CD14-positive monocyte (primary cell): ENCODE results near the gene AGBL1. TPM values are rescaled to one million over a fixed set of nuclear protein-coding genes. Genes with fewer than 3 reads are reported as not detected.

Source experiments
- DNase-seq, 3 donors: peaks; one replicate each; pipeline ENCODE4 v3.0.0-alpha.2; 2011 to 2022
- H2AFZ ChIP-seq: 2 replicates; pipeline ENCODE4 v1.6.0; 2012; ENCODE audit warnings: mild to moderate bottlenecking, low read depth, low read length, inconsistent platforms; ENCODE audit not compliant: insufficient read depth, poor library complexity, severe bottlenecking
- H3K27ac ChIP-seq, 2 donors: 1 replicate in 1 of 2; 2 replicates in 1 of 2; pipeline ENCODE4 v1.5.1; 2012 to 2013; ENCODE audit warnings: low read length in 2 of 2, control low read depth in 1 of 2, inconsistent platforms in 1 of 2, low read depth in 1 of 2, mild to moderate bottlenecking in 1 of 2
- H3K27me3 ChIP-seq, 2 donors: one replicate each; pipeline versions ENCODE4 v1.6.0 to v1.6.1; 2011 to 2013; ENCODE audit warnings: low read length in 2 of 2; ENCODE audit not compliant: control insufficient read depth in 2 of 2, insufficient read depth in 2 of 2
- H3K36me3 ChIP-seq, 2 donors: replicated peaks in 1 of 2; 1 replicate in 1 of 2; 2 replicates in 1 of 2; pipeline versions ENCODE4 v1.5.1 to v1.6.1; 2012 to 2013; ENCODE audit warnings: low read length in 2 of 2, control low read depth in 1 of 2, inconsistent platforms in 1 of 2, mild to moderate bottlenecking in 1 of 2; ENCODE audit not compliant: insufficient read depth in 2 of 2, control insufficient read depth in 1 of 2
- H3K4me1 ChIP-seq, 2 donors: 1 replicate in 1 of 2; 2 replicates in 1 of 2; pipeline versions ENCODE4 v1.5.1 to v1.6.1; 2012 to 2013; ENCODE audit warnings: low read length in 2 of 2, control low read depth in 1 of 2, inconsistent platforms in 1 of 2, mild to moderate bottlenecking in 1 of 2, moderate library complexity in 1 of 2; ENCODE audit not compliant: insufficient read depth in 2 of 2, control insufficient read depth in 1 of 2
- H3K4me2 ChIP-seq: replicated peaks from 2 replicates; pipeline ENCODE3; 2012; ENCODE audit warnings: low read length, moderate library complexity, mild to moderate bottlenecking; ENCODE audit not compliant: poor library complexity, severe bottlenecking; ENCODE audit errors: extremely low read depth
- H3K4me3 ChIP-seq, 3 experiments: fragments of 200-600 bp in 1 of 3; sonication (generic) in 1 of 3; replicated peaks in 1 of 3; 1 replicate in 2 of 3; 2 replicates in 1 of 3; pipeline ENCODE4 v1.5.1; 2011 to 2013; ENCODE audit warnings: low read length in 3 of 3, mild to moderate bottlenecking in 3 of 3, control low read depth in 2 of 3, low read depth in 2 of 3, inconsistent platforms in 1 of 3, moderate library complexity in 1 of 3
- H3K79me2 ChIP-seq: 2 replicates; pipeline ENCODE4 v1.6.0; 2012; ENCODE audit warnings: mild to moderate bottlenecking, control low read depth, inconsistent platforms, low read length, moderate library complexity; ENCODE audit not compliant: insufficient read depth
- H3K9ac ChIP-seq: 2 replicates; pipeline ENCODE4 v1.6.0; 2017; ENCODE audit warnings: low read length, mild to moderate bottlenecking; ENCODE audit not compliant: insufficient read depth, poor library complexity, severe bottlenecking
- H3K9me3 ChIP-seq, 2 donors: replicated peaks in 1 of 2; 1 replicate in 1 of 2; 2 replicates in 1 of 2; pipeline versions ENCODE4 v1.5.1 to v1.6.1; 2012 to 2013; ENCODE audit warnings: low read length in 2 of 2, control low read depth in 1 of 2; ENCODE audit not compliant: control insufficient read depth in 1 of 2, insufficient read depth in 1 of 2
- H4K20me1 ChIP-seq: 2 replicates; pipeline ENCODE4 v1.6.0; 2012; ENCODE audit warnings: mild to moderate bottlenecking, low read length, control low read depth, moderate library complexity; ENCODE audit not compliant: insufficient read depth
- H3K27ac Mint-ChIP-seq, 7 donors: one replicate each; pipeline ENCODE4 v1.8.0; 2020; ENCODE audit warnings: mild to moderate bottlenecking in 7 of 7, mixed read lengths in 7 of 7, moderate library complexity in 6 of 7, inconsistent platforms in 2 of 7
- H3K27me3 Mint-ChIP-seq, 3 donors: one replicate each; pipeline ENCODE4 v1.8.0; 2021 to 2022; ENCODE audit warnings: low read depth in 3 of 3, mild to moderate bottlenecking in 3 of 3, mixed read lengths in 3 of 3, moderate library complexity in 3 of 3, inconsistent platforms in 1 of 3
- H3K36me3 Mint-ChIP-seq, 2 donors: one replicate each; pipeline ENCODE4 v1.8.0; 2020; ENCODE audit warnings: mixed read lengths in 2 of 2, inconsistent platforms in 1 of 2, mild to moderate bottlenecking in 1 of 2
- H3K4me1 Mint-ChIP-seq: one replicate; pipeline ENCODE4 v1.8.0; 2020; ENCODE audit warnings: mild to moderate bottlenecking, mixed read lengths
- H3K4me3 Mint-ChIP-seq, 2 donors: one replicate each; pipeline ENCODE4 v1.8.0; 2020; ENCODE audit warnings: mild to moderate bottlenecking in 2 of 2, mixed read lengths in 2 of 2, moderate library complexity in 1 of 2
- H3K9me3 Mint-ChIP-seq, 7 donors: one replicate each; pipeline ENCODE4 v1.8.0; 2020 to 2022; ENCODE audit warnings: mixed read lengths in 7 of 7, mild to moderate bottlenecking in 6 of 7, moderate library complexity in 6 of 7, inconsistent platforms in 2 of 7
- CTCF ChIP-seq: fragments of 200-600 bp; IDR thresholded peaks from one replicate; pipeline ENCODE4 v1.8.0; 2022; ENCODE audit warnings: antibody characterized with exemption, mild to moderate bottlenecking
- WGBS: methylation state at CpG from one replicate; pipeline ENCODE4 v1.1.5; 2013; ENCODE audit warnings: missing lambda C conversion rate; ENCODE audit not compliant: insufficient coverage; 5-methylcytosine and 5-hydroxymethylcytosine counted together
- intact Hi-C, 2 donors: fragments of 100-400 bp; cut with micrococcal nuclease; formaldehyde crosslinking; loops; one replicate each; pipeline versions ENCODE4 v1.15.0 to v1.15.1; 2023
- polyA plus RNA-seq, 3 donors: library from polyadenylated mRNA; depleted of rRNA in 1 of 3; unstranded in 2 of 3; stranded (reverse) in 1 of 3; fragments of 300-500 nt in 2 of 3; fragments of >200 nt in 1 of 3; fragmentation: Illumina TruSeq in 2 of 3; gene quantifications; 1 replicate in 2 of 3; 2 replicates in 1 of 3; pipeline ENCODE4 v1.2.3, GENCODE V29; 2012 to 2021

AGBL1 gene
- polyA plus RNA-seq, 3 donors, result not detected

GRCh38 chr15:86229306-86229705 lies 149.6 kb downstream of the AGBL1 start:
- Mint-ChIP-seq H3K27me3 (peaks cover 6 to 12% (median 9%) of the 10 kb centered on the region in 3 donors), H3K9me3 (peaks cover 0 to 3% (median 0%) of the 10 kb centered on the region in 7 donors), H3K27ac (no peak overlapping the region), H3K4me3 (no peak overlapping the region), H3K36me3 (no peaks in the 10 kb centered on the region), H3K4me1 (no peaks in the 10 kb centered on the region)
- no peaks in the 10 kb centered on the region for H3K4me1 ChIP-seq
- no peaks in the 10 kb centered on the region for H3K79me2 ChIP-seq
- no peaks in the 10 kb centered on the region for H4K20me1 ChIP-seq
- DNase-seq, result no peak
- no peak overlapping the region for H3K4me2 ChIP-seq
- H3K9me3 ChIP-seq, result no peaks in the 10 kb centered on the region
- WGBS, result 71% methylated on average over 2 of the region's 2 CpGs
- no peak overlapping the region for H3K27ac ChIP-seq
- no peaks in the 10 kb centered on the region for H3K36me3 ChIP-seq
- H3K4me3 ChIP-seq, result no peak overlapping the region
- H3K9ac ChIP-seq, result no peak overlapping the region
- peaks cover 2 to 4% of the 10 kb centered on the region in 2 donors for H3K27me3 ChIP-seq
- H2AFZ ChIP-seq, result no peak overlapping the region
- TF ChIP-seq CTCF, result no peak
- intact Hi-C loops, result no loop called here

- no peaks in the 10 kb centered on the region for H3K36me3 ChIP-seq
- no peaks in the 10 kb centered on the region for H3K79me2 ChIP-seq
- Mint-ChIP-seq H3K9me3 (peaks cover 0 to 3% (median 0%) of the 10 kb centered on the region in 7 donors), H3K4me1 (no peaks in the 10 kb centered on the region), H3K27me3 (peaks cover 6 to 12% (median 9%) of the 10 kb centered on the region in 3 donors), H3K4me3 (no peak overlapping the region), H3K36me3 (no peaks in the 10 kb centered on the region), H3K27ac (no peak overlapping the region)
- DNase-seq, result no peak
- intact Hi-C loops, result no loop called here
- no peak overlapping the region for H3K9ac ChIP-seq
- H3K4me3 ChIP-seq, result no peak overlapping the region
- H3K27me3 ChIP-seq, result peaks cover 2 to 4% of the 10 kb centered on the region in 2 donors
- H3K9me3 ChIP-seq, result no peaks in the 10 kb centered on the region
- no peaks in the 10 kb centered on the region for H3K4me1 ChIP-seq
- H3K4me2 ChIP-seq, result no peak overlapping the region
- 9% methylated on average over 4 of the region's 6 CpGs for WGBS
- no peak overlapping the region for H3K27ac ChIP-seq
- H4K20me1 ChIP-seq, result no peaks in the 10 kb centered on the region
- H2AFZ ChIP-seq, result no peak overlapping the region
- no peak for TF ChIP-seq CTCF
Observed at GRCh38 chr15:86229936-86230335, 150.3 kb downstream of the AGBL1 start.
